Uterus (tissue), 2 donors: Measurements from ENCODE around the gene ARHGAP9.

Experiments
- CTCF ChIP-seq, 4 experiments: fragments of 200-600 bp in 2 of 4; fragments of 450-650 bp in 2 of 4; sonication (generic) in 2 of 4; IDR thresholded peaks; one replicate each; pipeline ENCODE4 v1.5.1; 2016 to 2019; ENCODE audit warnings: antibody characterized with exemption in 4 of 4, mild to moderate bottlenecking in 2 of 4, moderate library complexity in 1 of 4
- POLR2A ChIP-seq, 2 donors: fragments of 450-650 bp; IDR thresholded peaks; one replicate each; pipeline ENCODE4 v1.6.1; 2016; ENCODE audit warnings: antibody characterized with exemption in 2 of 2, mild to moderate bottlenecking in 1 of 2, moderate library complexity in 1 of 2

GRCh38 chr12:57472391-57472790 lies 7.3 kb downstream of the ARHGAP9 start:
- TF ChIP-seq CTCF (IDR thresholded peaks at IDR 0.05) (no peak), POLR2A (IDR thresholded peaks at IDR 0.05) (no peak)
